Measurements from ENCODE around the gene SCAPER. TPM values are rescaled to one million over a fixed set of nuclear protein-coding genes. Genes with fewer than 3 reads are reported as not detected.

The SCAPER gene
- total RNA-seq, 1 experiment from 2014 or later: 14.7 TPM

- TF ChIP-seq CTCF (IDR thresholded peaks at IDR 0.05 in 2 of 3, conservative IDR thresholded peaks at IDR 0.05 in 1 of 3; ENCODE audit: borderline replicate concordance in 1 of 3, insufficient read depth in 1 of 3, low read depth in 2 of 3, low read length in 2 of 3) (no peak), ELF1 (IDR thresholded peaks at IDR 0.05; ENCODE audit: borderline replicate concordance, low read depth) (no peak), EZH2phosphoT487 (IDR thresholded peaks at IDR 0.05; ENCODE audit: borderline replicate concordance) (no peak), POLR2A (IDR thresholded peaks at IDR 0.05; ENCODE audit: borderline replicate concordance, extremely low read depth, insufficient read depth, insufficient read length) (no peak), FOSL1 (IDR thresholded peaks at IDR 0.05; ENCODE audit: low read depth) (no peak), YY1 (IDR thresholded peaks at IDR 0.05; ENCODE audit: extremely low read depth, insufficient replicate concordance, low read depth, low read length) (no peak), EZH2 (IDR thresholded peaks at IDR 0.05) (no peak), SP1 (IDR thresholded peaks at IDR 0.05; ENCODE audit: low read depth) (no peak), EGR1 (IDR thresholded peaks at IDR 0.05; ENCODE audit: low read depth) (no peak), JUND (IDR thresholded peaks at IDR 0.05) (no peak)
- Histone ChIP-seq H3K9me2 (ENCODE audit: insufficient read depth) (no peaks in the 10 kb centered on the region), H3K4me2 (ENCODE audit: low read length) (no peak overlapping the region), H3K9ac (ENCODE audit: low read length) (no peak overlapping the region), H3K9me3 (ENCODE audit: control insufficient read depth in 1 of 2, insufficient read depth in 1 of 2, low read depth in 1 of 2, low read length in 2 of 2) (no peaks in the 10 kb centered on the region; a peak in 1 of 4 replicates), H3K27me3 (ENCODE audit: insufficient read depth, low read length) (no peaks in the 10 kb centered on the region), H3K36me3 (ENCODE audit: control insufficient read depth in 1 of 2, insufficient read depth in 2 of 2, low read length in 2 of 2) (no peaks in the 10 kb centered on the region), H3K27ac (ENCODE audit: low read depth, low read length) (no peak overlapping the region), H3K79me2 (ENCODE audit: insufficient read depth, low read length) (no peaks in the 10 kb centered on the region), H3K4me3 (replicated peaks in 1 of 2; ENCODE audit: low read depth in 1 of 2, low read length in 2 of 2) (no peak overlapping the region), H2AFZ (ENCODE audit: low read depth, low read length, poor library complexity, severe bottlenecking) (no peak overlapping the region), H4K20me1 (ENCODE audit: insufficient read depth) (no peaks in the 10 kb centered on the region), H3K4me1 (ENCODE audit: control insufficient read depth in 1 of 2, insufficient read depth in 2 of 2, low read length in 2 of 2) (no peaks in the 10 kb centered on the region)
- BruUV-seq (replicated peaks): no TSS peak
- DNase-seq (ENCODE audit: low read depth, low spot score) (no peak), ATAC-seq (no peak)
- ChIA-PET RAD21 (ENCODE audit: low non-redundant PET in 1 of 2, low total read pairs in 2 of 2, uncharacterized antibody in 2 of 2, unreplicated experiment in 2 of 2) (no interaction called here), POLR2A (no interaction called here), CTCF (no interaction called here)
- intact Hi-C loops (cut with micrococcal nuclease): no loop called here
These were observed 339.8 kb downstream of the SCAPER start for GRCh38 chr15:76565366-76565765.

GRCh38 chr15:76555247-76555646 lies 349.9 kb downstream of the SCAPER start:
- DNase-seq (ENCODE audit: low read depth, low spot score) (no peak), ATAC-seq (no peak)
- H2AFZ ChIP-seq (ENCODE audit: low read depth, low read length, poor library complexity, severe bottlenecking): no peak overlapping the region
- H3K9ac ChIP-seq (ENCODE audit: low read length): no peak overlapping the region
- H3K4me1 ChIP-seq (ENCODE audit: control insufficient read depth in 1 of 2, insufficient read depth in 2 of 2, low read length in 2 of 2): no peaks in the 10 kb centered on the region
- H3K27me3 ChIP-seq (ENCODE audit: insufficient read depth, low read length): no peaks in the 10 kb centered on the region
- ChIA-PET POLR2A (no interaction called here), CTCF (no interaction called here), RAD21 (ENCODE audit: low non-redundant PET in 1 of 2, low total read pairs in 2 of 2, uncharacterized antibody in 2 of 2, unreplicated experiment in 2 of 2) (no interaction called here)
- no peaks in the 10 kb centered on the region for H3K9me3 ChIP-seq (ENCODE audit: control insufficient read depth in 1 of 2, insufficient read depth in 1 of 2, low read depth in 1 of 2, low read length in 2 of 2)
- H3K9me2 ChIP-seq (ENCODE audit: insufficient read depth): no peaks in the 10 kb centered on the region
- BruUV-seq (replicated peaks): no TSS peak
- no peak overlapping the region for H3K4me3 ChIP-seq (replicated peaks in 1 of 2; ENCODE audit: low read depth in 1 of 2, low read length in 2 of 2)
- no peak overlapping the region for H3K4me2 ChIP-seq (ENCODE audit: low read length)
- no peaks in the 10 kb centered on the region for H3K79me2 ChIP-seq (ENCODE audit: insufficient read depth, low read length)
- intact Hi-C loops (cut with micrococcal nuclease): no loop called here
- no peak overlapping the region for H3K27ac ChIP-seq (ENCODE audit: low read depth, low read length)
- H3K36me3 ChIP-seq (ENCODE audit: control insufficient read depth in 1 of 2, insufficient read depth in 2 of 2, low read length in 2 of 2): no peaks in the 10 kb centered on the region
- H4K20me1 ChIP-seq (ENCODE audit: insufficient read depth): no peaks in the 10 kb centered on the region
- TF ChIP-seq EGR1 (IDR thresholded peaks at IDR 0.05; ENCODE audit: low read depth) (no peak), ZFX (IDR thresholded peaks at IDR 0.05) (no peak), SIN3A (IDR thresholded peaks at IDR 0.05; ENCODE audit: low read depth) (no peak), MAX (IDR thresholded peaks at IDR 0.05) (no peak), SRF (IDR thresholded peaks at IDR 0.05; ENCODE audit: low read depth) (no peak), POLR2AphosphoS5 (IDR thresholded peaks at IDR 0.05; ENCODE audit: low read depth, low read length) (no peak), CBX3 (IDR thresholded peaks at IDR 0.05; ENCODE audit: low read depth) (no peak), CTCF (IDR thresholded peaks at IDR 0.05 in 2 of 3, conservative IDR thresholded peaks at IDR 0.05 in 1 of 3; ENCODE audit: borderline replicate concordance in 1 of 3, insufficient read depth in 1 of 3, low read depth in 2 of 3, low read length in 2 of 3) (no peak), RAD21 (IDR thresholded peaks at IDR 0.05; ENCODE audit: low read depth) (no peak), ELF1 (IDR thresholded peaks at IDR 0.05; ENCODE audit: borderline replicate concordance, low read depth) (no peak), TCF7L2 (IDR thresholded peaks at IDR 0.05; ENCODE audit: borderline replicate concordance, extremely low read depth, insufficient read depth, insufficient read length) (no peak), EZH2phosphoT487 (IDR thresholded peaks at IDR 0.05; ENCODE audit: borderline replicate concordance) (no peak)
- TF ChIP-seq, protein P1, sequence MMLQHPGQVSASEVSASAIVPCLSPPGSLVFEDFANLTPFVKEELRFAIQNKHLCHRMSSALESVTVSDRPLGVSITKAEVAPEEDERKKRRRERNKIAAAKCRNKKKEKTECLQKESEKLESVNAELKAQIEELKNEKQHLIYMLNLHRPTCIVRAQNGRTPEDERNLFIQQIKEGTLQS (IDR thresholded peaks at IDR 0.05): no peak

Measured in HCT116 (cell line).